T-cell (primary cell): ENCODE measurements around the gene ZNF511. TPM values are rescaled to one million over a fixed set of nuclear protein-coding genes. Genes with fewer than 3 reads are reported as not detected.

ENCODE experiments used
- ATAC-seq, 4 experiments: fragments of 200-7000 bp in 3 of 4; fragments of 150-1000 bp in 1 of 4; cut with Tn5 transposase; replicated peaks in 1 of 4; 1 replicate in 3 of 4; 2 replicates in 1 of 4; pipeline ENCODE4 v1.10.0; 2021; ENCODE audit warnings: moderate library complexity in 3 of 4, mild to moderate bottlenecking in 2 of 4, moderate number of reproducible peaks in 1 of 4
- CTCF ChIA-PET, 2 donors: fragments of 300-600 bp; sonication (Branson Sonifier 250); formaldehyde crosslinking; loops; one replicate each; lab custom pipeline; 2022; ENCODE audit warnings: antibody characterized with exemption in 2 of 2; lab: Charles Lee
- POLR2A ChIA-PET, 2 donors: fragments of 300-600 bp; sonication (Branson Sonifier 250); formaldehyde crosslinking; loops; one replicate each; lab custom pipeline; 2022; ENCODE audit warnings: antibody characterized with exemption in 2 of 2; lab: Charles Lee
- DNase-seq, 35 experiments: peaks; one replicate each; pipeline versions ENCODE4 v3.0.0 to v3.0.0-alpha.2; 2013 to 2023
- H3K27ac ChIP-seq: one replicate; pipeline ENCODE4 v1.5.1; 2013; ENCODE audit warnings: low read length
- H3K27me3 ChIP-seq, 2 experiments: replicated peaks in 1 of 2; 1 replicate in 1 of 2; 2 replicates in 1 of 2; pipeline versions ENCODE4 v1.6.1 to v1.7.0; 2013; ENCODE audit warnings: low read length in 1 of 2, mixed read lengths in 1 of 2; ENCODE audit not compliant: control insufficient read depth in 2 of 2, insufficient read depth in 2 of 2; ENCODE audit errors: extremely low read depth in 1 of 2
- H3K36me3 ChIP-seq, 2 donors: 1 replicate in 1 of 2; 2 replicates in 1 of 2; pipeline versions ENCODE4 v1.6.1 to v1.7.0; 2013; ENCODE audit warnings: low read length in 1 of 2; ENCODE audit not compliant: control insufficient read depth in 2 of 2, insufficient read depth in 1 of 2; ENCODE audit errors: extremely low read depth in 1 of 2
- H3K4me1 ChIP-seq, 2 experiments: 1 replicate in 1 of 2; 2 replicates in 1 of 2; pipeline versions ENCODE4 v1.6.1 to v1.7.0; 2013; ENCODE audit warnings: low read length in 2 of 2, mixed read lengths in 1 of 2; ENCODE audit not compliant: insufficient read depth in 2 of 2, control insufficient read depth in 1 of 2; ENCODE audit errors: extremely low read depth in 1 of 2
- H3K4me3 ChIP-seq, 2 donors: 1 replicate in 1 of 2; 2 replicates in 1 of 2; pipeline versions ENCODE4 v1.5.1 to v1.7.0; 2013; ENCODE audit warnings: mild to moderate bottlenecking in 2 of 2, low read length in 1 of 2, moderate library complexity in 1 of 2; ENCODE audit not compliant: control insufficient read depth in 1 of 2; ENCODE audit errors: extremely low read depth in 1 of 2
- H3K9me3 ChIP-seq: 2 replicates; pipeline ENCODE4 v1.7.0; 2013
- H3K27ac Mint-ChIP-seq, 2 donors: one replicate each; pipeline ENCODE4 v1.8.0; 2020 to 2021; ENCODE audit warnings: mild to moderate bottlenecking in 2 of 2, mixed read lengths in 2 of 2
- H3K27me3 Mint-ChIP-seq, 2 donors: one replicate each; pipeline ENCODE4 v1.8.0; 2021 to 2022; ENCODE audit warnings: mixed read lengths in 2 of 2
- H3K36me3 Mint-ChIP-seq: one replicate; pipeline ENCODE4 v1.8.0; 2021; ENCODE audit warnings: mixed read lengths
- H3K4me1 Mint-ChIP-seq, 3 donors: one replicate each; pipeline ENCODE4 v1.8.0; 2020 to 2022; ENCODE audit warnings: mixed read lengths in 3 of 3, mild to moderate bottlenecking in 1 of 3
- H3K4me3 Mint-ChIP-seq, 3 donors: one replicate each; pipeline ENCODE4 v1.8.0; 2020 to 2022; ENCODE audit warnings: mild to moderate bottlenecking in 3 of 3, mixed read lengths in 3 of 3, moderate library complexity in 3 of 3
- H3K9me3 Mint-ChIP-seq, 3 donors: one replicate each; pipeline ENCODE4 v1.8.0; 2020 to 2022; ENCODE audit warnings: mixed read lengths in 3 of 3
- WGBS: methylation state at CpG from one replicate; pipeline ENCODE4 v1.1.5; 2013; ENCODE audit warnings: missing lambda C conversion rate; ENCODE audit not compliant: insufficient coverage; 5-methylcytosine and 5-hydroxymethylcytosine counted together
- total RNA-seq, 35 experiments: library from RNA in 6 of 35; stranded (reverse) in 6 of 35; fragments of 120-200 nt in 1 of 35; gene quantifications; one replicate each; pipeline versions ENCODE4 v1.2.1 to v1.2.4 and lab custom pipeline; 2013 to 2026

The ZNF511 gene
- total RNA-seq, 5 donors from 2014 or later (not counting 1 experiment from before 2014, with no cell fraction given) = 35.2 to 44.7 (median 36.8) TPM

DNA sequence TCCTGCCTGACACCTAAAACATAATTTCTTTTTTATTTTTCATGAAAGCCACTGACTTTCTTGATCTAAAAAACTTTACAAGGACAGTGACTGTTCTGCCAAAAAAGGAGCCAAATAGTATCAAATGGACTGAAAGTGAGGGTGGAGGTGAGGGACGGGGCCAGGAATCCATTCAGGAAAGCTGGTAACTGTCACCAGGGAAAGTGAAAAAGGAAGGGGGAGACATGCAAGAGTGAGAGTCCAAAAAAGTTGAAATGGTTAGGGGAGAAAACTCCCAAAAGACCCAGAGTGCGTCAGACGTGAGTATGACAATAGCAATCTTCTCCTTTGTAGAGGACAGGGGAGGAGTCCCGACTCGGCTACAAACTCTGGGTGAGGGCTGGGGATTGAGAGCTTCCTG is 35.5 kb downstream of the ZNF511 start:
- Histone ChIP-seq H3K36me3 (no peaks in the 10 kb centered on the region), H3K4me3 (no peak overlapping the region), H3K27me3 (peaks cover 0 to 79% of the 10 kb centered on the region in 2 experiments), H3K4me1 (no peaks in the 10 kb centered on the region), H3K9me3 (no peaks in the 10 kb centered on the region), H3K27ac (no peak overlapping the region)
- H3K27me3 Mint-ChIP-seq = peaks cover 30 to 54% of the 10 kb centered on the region in 2 donors
- WGBS = 92% methylated on average over 3 of the region's 5 CpGs
- H3K36me3 Mint-ChIP-seq = no peaks in the 10 kb centered on the region
- POLR2A ChIA-PET = no interaction called here
- no peak for ATAC-seq
- no peak overlapping the region for H3K4me3 Mint-ChIP-seq
- DNase-seq = no peak
- H3K27ac Mint-ChIP-seq = no peak overlapping the region
- no peaks in the 10 kb centered on the region for H3K9me3 Mint-ChIP-seq
- no peaks in the 10 kb centered on the region for H3K4me1 Mint-ChIP-seq
- CTCF ChIA-PET = interaction anchor here in 1 of 2 donors (1.1 kb wide), 1 partner anchor 15 kb away, joined by 3 read pairs; no protein-coding TSS in a partner anchor

GRCh38 chr10:133346413-133346812 is 37.7 kb downstream of the ZNF511 start:
- H3K27ac ChIP-seq = no peak overlapping the region
- ATAC-seq = no peak
- H3K4me1 ChIP-seq = no peaks in the 10 kb centered on the region
- no peaks in the 10 kb centered on the region for H3K36me3 ChIP-seq
- H3K4me3 ChIP-seq = no peak overlapping the region
- CTCF ChIA-PET = no interaction called here
- POLR2A ChIA-PET = no interaction called here
- H3K27me3 Mint-ChIP-seq = peaks cover 32 to 52% of the 10 kb centered on the region in 2 donors
- H3K9me3 Mint-ChIP-seq = no peaks in the 10 kb centered on the region
- 49% methylated on average over 10 of the region's 11 CpGs for WGBS
- no peak overlapping the region for H3K4me3 Mint-ChIP-seq
- H3K4me1 Mint-ChIP-seq = no peaks in the 10 kb centered on the region
- H3K27ac Mint-ChIP-seq = no peak overlapping the region
- no peaks in the 10 kb centered on the region for H3K36me3 Mint-ChIP-seq
- no peaks in the 10 kb centered on the region for H3K9me3 ChIP-seq
- DNase-seq = no peak
- peaks cover 0 to 87% of the 10 kb centered on the region in 2 experiments for H3K27me3 ChIP-seq

DNA sequence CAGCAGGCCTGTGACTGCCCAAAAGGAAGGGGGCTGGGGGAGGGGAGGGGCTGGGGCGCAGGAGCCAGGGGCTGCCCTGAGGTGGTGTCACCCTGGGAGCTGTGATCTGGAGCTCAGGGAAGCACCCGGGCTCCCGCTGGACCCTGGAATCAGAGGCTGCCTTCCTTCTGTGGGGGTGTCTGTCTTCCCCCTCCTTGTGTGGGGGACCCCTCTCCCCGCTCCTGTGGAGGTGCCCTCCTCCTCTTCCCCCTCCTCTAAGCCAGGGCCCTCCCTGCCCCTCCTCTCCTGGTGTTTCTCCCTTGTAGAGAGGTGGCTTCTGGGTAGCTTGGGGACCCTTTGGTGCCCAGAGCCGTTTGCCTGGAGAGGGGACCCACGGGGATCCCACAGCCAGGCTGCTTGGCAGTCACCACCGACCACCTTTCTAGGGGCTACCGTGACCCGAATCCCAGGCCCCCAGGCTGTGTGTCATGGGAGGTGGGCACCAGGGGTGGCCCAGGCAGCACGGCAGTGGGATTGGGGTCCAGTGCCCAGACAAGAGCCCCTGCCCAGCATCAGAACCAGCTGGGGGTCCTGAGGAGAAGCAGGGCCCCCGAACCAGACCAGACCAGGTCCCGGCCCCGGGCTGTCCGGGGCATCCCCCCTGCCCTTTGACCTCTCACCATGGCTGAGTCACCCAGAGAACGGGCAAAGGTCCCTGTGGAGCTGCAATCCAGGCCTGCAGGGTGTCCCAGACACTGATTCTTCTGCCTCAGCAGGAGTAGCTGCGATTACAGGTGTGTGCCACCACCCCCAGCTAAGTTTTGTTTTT is 39.2 kb downstream of the ZNF511 start:
- Mint-ChIP-seq H3K4me3 (no peak overlapping the region), H3K27me3 (peaks cover 26 to 46% of the 10 kb centered on the region in 2 donors), H3K4me1 (no peaks in the 10 kb centered on the region), H3K36me3 (no peaks in the 10 kb centered on the region), H3K9me3 (no peaks in the 10 kb centered on the region), H3K27ac (no peak overlapping the region)
- WGBS = 72% methylated on average over 11 of the region's 16 CpGs
- H3K4me1 ChIP-seq = no peaks in the 10 kb centered on the region
- H3K9me3 ChIP-seq = no peaks in the 10 kb centered on the region
- no peak for DNase-seq
- ATAC-seq = no peak
- no peak overlapping the region for H3K4me3 ChIP-seq
- H3K27me3 ChIP-seq = peaks cover 0 to 73% of the 10 kb centered on the region in 2 experiments
- H3K36me3 ChIP-seq = no peaks in the 10 kb centered on the region
- H3K27ac ChIP-seq = no peak overlapping the region
- CTCF ChIA-PET = no interaction called here
- POLR2A ChIA-PET = no interaction called here

GRCh38 chr10:133349160-133349568 is 40.5 kb downstream of the ZNF511 start:
- WGBS = 89% methylated on average over 8 of the region's 8 CpGs
- Mint-ChIP-seq H3K36me3 (no peaks in the 10 kb centered on the region), H3K9me3 (no peaks in the 10 kb centered on the region), H3K27me3 (peaks cover 19 to 37% of the 10 kb centered on the region in 2 donors), H3K4me3 (no peak overlapping the region), H3K4me1 (no peaks in the 10 kb centered on the region), H3K27ac (no peak overlapping the region)
- H3K9me3 ChIP-seq = no peaks in the 10 kb centered on the region
- no peaks in the 10 kb centered on the region for H3K4me1 ChIP-seq
- CTCF ChIA-PET = no interaction called here
- H3K4me3 ChIP-seq = no peak overlapping the region
- H3K27me3 ChIP-seq = peaks cover 0 to 63% of the 10 kb centered on the region in 2 experiments
- ATAC-seq (no peak), DNase-seq (no peak)
- no peaks in the 10 kb centered on the region for H3K36me3 ChIP-seq
- H3K27ac ChIP-seq = no peak overlapping the region
- POLR2A ChIA-PET = no interaction called here

- no peak for DNase-seq
- Histone ChIP-seq H3K27ac (no peak overlapping the region), H3K4me1 (no peaks in the 10 kb centered on the region), H3K4me3 (no peak overlapping the region), H3K27me3 (peaks cover 0 to 59% of the 10 kb centered on the region in 2 experiments), H3K36me3 (no peaks in the 10 kb centered on the region), H3K9me3 (no peaks in the 10 kb centered on the region)
- ATAC-seq = no peak
- Mint-ChIP-seq H3K27ac (no peak overlapping the region), H3K27me3 (peaks cover 16 to 33% of the 10 kb centered on the region in 2 donors), H3K4me1 (no peaks in the 10 kb centered on the region), H3K36me3 (no peaks in the 10 kb centered on the region), H3K9me3 (no peaks in the 10 kb centered on the region), H3K4me3 (no peak overlapping the region)
- WGBS = 80% methylated on average over 6 of the region's 9 CpGs
- CTCF ChIA-PET = no interaction called here
- POLR2A ChIA-PET = no interaction called here
Measured at GRCh38 chr10:133349577-133350011, 40.9 kb downstream of the ZNF511 start.

- Mint-ChIP-seq H3K4me1 (no peaks in the 10 kb centered on the region), H3K36me3 (no peaks in the 10 kb centered on the region), H3K27ac (no peak overlapping the region), H3K4me3 (no peak overlapping the region), H3K27me3 (peaks cover 13 to 25% of the 10 kb centered on the region in 2 donors), H3K9me3 (no peaks in the 10 kb centered on the region)
- WGBS = 84% methylated on average over 10 of the region's 12 CpGs
- ATAC-seq (no peak), DNase-seq (no peak)
- no peaks in the 10 kb centered on the region for H3K9me3 ChIP-seq
- POLR2A ChIA-PET = no interaction called here
- no peaks in the 10 kb centered on the region for H3K36me3 ChIP-seq
- peaks cover 0 to 50% of the 10 kb centered on the region in 2 experiments for H3K27me3 ChIP-seq
- no peak overlapping the region for H3K27ac ChIP-seq
- no peaks in the 10 kb centered on the region for H3K4me1 ChIP-seq
- H3K4me3 ChIP-seq = no peak overlapping the region
- CTCF ChIA-PET = no interaction called here
Measured at GRCh38 chr10:133350283-133350949, 41.7 kb downstream of the ZNF511 start.
